ENCODE results near the gene RNF167.

RNF167 gene

GRCh38 chr17:4947411-4948165 is 7.5 kb downstream of the RNF167 start (continued):
- TF ChIP-seq ZFP41 (tag by site-specific recombination; IDR thresholded peaks at IDR 0.05; ENCODE audit: borderline replicate concordance) (no peak), ZNF266 (tag by site-specific recombination; IDR thresholded peaks at IDR 0.05; ENCODE audit: low read depth) (no peak; the same call in 1 of the 2 replicates), ZNF707 (tag by site-specific recombination; IDR thresholded peaks at IDR 0.05) (no peak), ZNF211 (tag by site-specific recombination; IDR thresholded peaks at IDR 0.05; ENCODE audit: low read depth) (no peak), ZNF239 (tag by site-specific recombination; IDR thresholded peaks at IDR 0.05) (no peak), OVOL3 (tag by site-specific recombination; IDR thresholded peaks at IDR 0.05) (peak; percentile 52; the same call in 1 of the 2 replicates), ZNF48 (tag by site-specific recombination; IDR thresholded peaks at IDR 0.05) (no peak), KLF16 (tag by site-specific recombination; IDR thresholded peaks at IDR 0.05) (peak; percentile 64), ZNF394 (tag by site-specific recombination; IDR thresholded peaks at IDR 0.05; ENCODE audit: borderline replicate concordance) (0 out of 2 replicates have a peak, but pooled peaks have one; percentile 26), ZNF510 (tag by site-specific recombination; IDR thresholded peaks at IDR 0.05; ENCODE audit: insufficient replicate concordance) (no peak), ZNF623 (tag by site-specific recombination; IDR thresholded peaks at IDR 0.05) (0 out of 2 replicates have a peak, but pooled peaks have one; percentile 6), ZNF645 (tag by site-specific recombination; IDR thresholded peaks at IDR 0.05) (0 out of 2 replicates have a peak, but pooled peaks have one; percentile 29), ZNF776 (tag by site-specific recombination; IDR thresholded peaks at IDR 0.05; ENCODE audit: borderline replicate concordance) (no peak), ZNF350 (tag by site-specific recombination; IDR thresholded peaks at IDR 0.05) (no peak), GLI4 (tag by site-specific recombination; IDR thresholded peaks at IDR 0.05) (no peak), KLF7 (tag by site-specific recombination; IDR thresholded peaks at IDR 0.05; ENCODE audit: borderline replicate concordance) (peak; percentile 68), ZXDB (tag by site-specific recombination; IDR thresholded peaks at IDR 0.05) (0 out of 2 replicates have a peak, but pooled peaks have one; percentile 32), ZNF626 (tag by site-specific recombination; IDR thresholded peaks at IDR 0.05) (no peak), GFI1B (tag by site-specific recombination; IDR thresholded peaks at IDR 0.05) (no peak), ZNF214 (tag by site-specific recombination; IDR thresholded peaks at IDR 0.05; ENCODE audit: borderline replicate concordance) (no peak), ZNF830 (tag by site-specific recombination; IDR thresholded peaks at IDR 0.05; ENCODE audit: low read depth) (no peak)
- TF ChIP-seq, protein P1, sequence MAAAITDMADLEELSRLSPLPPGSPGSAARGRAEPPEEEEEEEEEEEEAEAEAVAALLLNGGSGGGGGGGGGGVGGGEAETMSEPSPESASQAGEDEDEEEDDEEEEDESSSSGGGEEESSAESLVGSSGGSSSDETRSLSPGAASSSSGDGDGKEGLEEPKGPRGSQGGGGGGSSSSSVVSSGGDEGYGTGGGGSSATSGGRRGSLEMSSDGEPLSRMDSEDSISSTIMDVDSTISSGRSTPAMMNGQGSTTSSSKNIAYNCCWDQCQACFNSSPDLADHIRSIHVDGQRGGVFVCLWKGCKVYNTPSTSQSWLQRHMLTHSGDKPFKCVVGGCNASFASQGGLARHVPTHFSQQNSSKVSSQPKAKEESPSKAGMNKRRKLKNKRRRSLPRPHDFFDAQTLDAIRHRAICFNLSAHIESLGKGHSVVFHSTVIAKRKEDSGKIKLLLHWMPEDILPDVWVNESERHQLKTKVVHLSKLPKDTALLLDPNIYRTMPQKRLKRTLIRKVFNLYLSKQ (tag by site-specific recombination; IDR thresholded peaks at IDR 0.05; ENCODE audit: borderline replicate concordance) = no peak
- TF ChIP-seq, protein P2, sequence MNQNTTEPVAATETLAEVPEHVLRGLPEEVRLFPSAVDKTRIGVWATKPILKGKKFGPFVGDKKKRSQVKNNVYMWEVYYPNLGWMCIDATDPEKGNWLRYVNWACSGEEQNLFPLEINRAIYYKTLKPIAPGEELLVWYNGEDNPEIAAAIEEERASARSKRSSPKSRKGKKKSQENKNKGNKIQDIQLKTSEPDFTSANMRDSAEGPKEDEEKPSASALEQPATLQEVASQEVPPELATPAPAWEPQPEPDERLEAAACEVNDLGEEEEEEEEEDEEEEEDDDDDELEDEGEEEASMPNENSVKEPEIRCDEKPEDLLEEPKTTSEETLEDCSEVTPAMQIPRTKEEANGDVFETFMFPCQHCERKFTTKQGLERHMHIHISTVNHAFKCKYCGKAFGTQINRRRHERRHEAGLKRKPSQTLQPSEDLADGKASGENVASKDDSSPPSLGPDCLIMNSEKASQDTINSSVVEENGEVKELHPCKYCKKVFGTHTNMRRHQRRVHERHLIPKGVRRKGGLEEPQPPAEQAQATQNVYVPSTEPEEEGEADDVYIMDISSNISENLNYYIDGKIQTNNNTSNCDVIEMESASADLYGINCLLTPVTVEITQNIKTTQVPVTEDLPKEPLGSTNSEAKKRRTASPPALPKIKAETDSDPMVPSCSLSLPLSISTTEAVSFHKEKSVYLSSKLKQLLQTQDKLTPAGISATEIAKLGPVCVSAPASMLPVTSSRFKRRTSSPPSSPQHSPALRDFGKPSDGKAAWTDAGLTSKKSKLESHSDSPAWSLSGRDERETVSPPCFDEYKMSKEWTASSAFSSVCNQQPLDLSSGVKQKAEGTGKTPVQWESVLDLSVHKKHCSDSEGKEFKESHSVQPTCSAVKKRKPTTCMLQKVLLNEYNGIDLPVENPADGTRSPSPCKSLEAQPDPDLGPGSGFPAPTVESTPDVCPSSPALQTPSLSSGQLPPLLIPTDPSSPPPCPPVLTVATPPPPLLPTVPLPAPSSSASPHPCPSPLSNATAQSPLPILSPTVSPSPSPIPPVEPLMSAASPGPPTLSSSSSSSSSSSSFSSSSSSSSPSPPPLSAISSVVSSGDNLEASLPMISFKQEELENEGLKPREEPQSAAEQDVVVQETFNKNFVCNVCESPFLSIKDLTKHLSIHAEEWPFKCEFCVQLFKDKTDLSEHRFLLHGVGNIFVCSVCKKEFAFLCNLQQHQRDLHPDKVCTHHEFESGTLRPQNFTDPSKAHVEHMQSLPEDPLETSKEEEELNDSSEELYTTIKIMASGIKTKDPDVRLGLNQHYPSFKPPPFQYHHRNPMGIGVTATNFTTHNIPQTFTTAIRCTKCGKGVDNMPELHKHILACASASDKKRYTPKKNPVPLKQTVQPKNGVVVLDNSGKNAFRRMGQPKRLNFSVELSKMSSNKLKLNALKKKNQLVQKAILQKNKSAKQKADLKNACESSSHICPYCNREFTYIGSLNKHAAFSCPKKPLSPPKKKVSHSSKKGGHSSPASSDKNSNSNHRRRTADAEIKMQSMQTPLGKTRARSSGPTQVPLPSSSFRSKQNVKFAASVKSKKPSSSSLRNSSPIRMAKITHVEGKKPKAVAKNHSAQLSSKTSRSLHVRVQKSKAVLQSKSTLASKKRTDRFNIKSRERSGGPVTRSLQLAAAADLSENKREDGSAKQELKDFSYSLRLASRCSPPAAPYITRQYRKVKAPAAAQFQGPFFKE (tag by site-specific recombination; IDR thresholded peaks at IDR 0.05; ENCODE audit: borderline replicate concordance) = no peak
- TF ChIP-seq, protein P3, sequence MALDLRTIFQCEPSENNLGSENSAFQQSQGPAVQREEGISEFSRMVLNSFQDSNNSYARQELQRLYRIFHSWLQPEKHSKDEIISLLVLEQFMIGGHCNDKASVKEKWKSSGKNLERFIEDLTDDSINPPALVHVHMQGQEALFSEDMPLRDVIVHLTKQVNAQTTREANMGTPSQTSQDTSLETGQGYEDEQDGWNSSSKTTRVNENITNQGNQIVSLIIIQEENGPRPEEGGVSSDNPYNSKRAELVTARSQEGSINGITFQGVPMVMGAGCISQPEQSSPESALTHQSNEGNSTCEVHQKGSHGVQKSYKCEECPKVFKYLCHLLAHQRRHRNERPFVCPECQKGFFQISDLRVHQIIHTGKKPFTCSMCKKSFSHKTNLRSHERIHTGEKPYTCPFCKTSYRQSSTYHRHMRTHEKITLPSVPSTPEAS (tag by site-specific recombination; IDR thresholded peaks at IDR 0.05) = no peak
- TF ChIP-seq, protein P4, sequence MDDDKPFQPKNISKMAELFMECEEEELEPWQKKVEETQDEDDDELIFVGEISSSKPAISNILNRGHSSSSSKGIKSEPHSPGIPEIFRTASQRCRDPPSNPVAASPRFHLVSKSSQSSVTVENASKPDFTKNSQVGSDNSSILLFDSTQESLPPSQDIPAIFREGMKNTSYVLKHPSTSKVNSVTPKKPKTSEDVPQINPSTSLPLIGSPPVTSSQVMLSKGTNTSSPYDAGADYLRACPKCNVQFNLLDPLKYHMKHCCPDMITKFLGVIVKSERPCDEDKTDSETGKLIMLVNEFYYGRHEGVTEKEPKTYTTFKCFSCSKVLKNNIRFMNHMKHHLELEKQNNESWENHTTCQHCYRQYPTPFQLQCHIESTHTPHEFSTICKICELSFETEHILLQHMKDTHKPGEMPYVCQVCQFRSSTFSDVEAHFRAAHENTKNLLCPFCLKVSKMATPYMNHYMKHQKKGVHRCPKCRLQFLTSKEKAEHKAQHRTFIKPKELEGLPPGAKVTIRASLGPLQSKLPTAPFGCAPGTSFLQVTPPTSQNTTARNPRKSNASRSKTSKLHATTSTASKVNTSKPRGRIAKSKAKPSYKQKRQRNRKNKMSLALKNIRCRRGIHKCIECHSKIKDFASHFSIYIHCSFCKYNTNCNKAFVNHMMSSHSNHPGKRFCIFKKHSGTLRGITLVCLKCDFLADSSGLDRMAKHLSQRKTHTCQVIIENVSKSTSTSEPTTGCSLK (tag by site-specific recombination; IDR thresholded peaks at IDR 0.05) = no peak
- TF ChIP-seq, protein P5, sequence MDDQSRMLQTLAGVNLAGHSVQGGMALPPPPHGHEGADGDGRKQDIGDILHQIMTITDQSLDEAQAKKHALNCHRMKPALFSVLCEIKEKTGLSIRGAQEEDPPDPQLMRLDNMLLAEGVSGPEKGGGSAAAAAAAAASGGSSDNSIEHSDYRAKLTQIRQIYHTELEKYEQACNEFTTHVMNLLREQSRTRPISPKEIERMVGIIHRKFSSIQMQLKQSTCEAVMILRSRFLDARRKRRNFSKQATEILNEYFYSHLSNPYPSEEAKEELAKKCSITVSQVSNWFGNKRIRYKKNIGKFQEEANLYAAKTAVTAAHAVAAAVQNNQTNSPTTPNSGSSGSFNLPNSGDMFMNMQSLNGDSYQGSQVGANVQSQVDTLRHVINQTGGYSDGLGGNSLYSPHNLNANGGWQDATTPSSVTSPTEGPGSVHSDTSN (CRISPR knock-in tag; IDR thresholded peaks at IDR 0.05) = no peak

All from HEK293 (cell line).